Sigmoid colon (tissue), 4 donors: ENCODE measurements around the gene ROPN1L.

Experiments
- CTCF ChIP-seq, 4 experiments: fragments of 450-650 bp in 3 of 4; fragments of 200-600 bp in 1 of 4; IDR thresholded peaks; one replicate each; pipeline ENCODE4 v1.5.1; 2016 to 2019; ENCODE audit warnings: antibody characterized with exemption in 4 of 4, mild to moderate bottlenecking in 3 of 4, moderate library complexity in 2 of 4
- EP300 ChIP-seq, 4 donors: sonication (generic); formaldehyde crosslinking; IDR thresholded peaks; one replicate each; pipeline ENCODE4 v1.6.1; 2017; ENCODE audit warnings: antibody characterized with exemption in 4 of 4
- POLR2A ChIP-seq, 2 donors: fragments of 450-650 bp; IDR thresholded peaks; one replicate each; pipeline ENCODE4 v1.6.1; 2016; ENCODE audit warnings: antibody characterized with exemption in 2 of 2, mild to moderate bottlenecking in 2 of 2, moderate library complexity in 2 of 2
- POLR2AphosphoS5 ChIP-seq, 4 donors: sonication (generic); formaldehyde crosslinking; IDR thresholded peaks; one replicate each; pipeline ENCODE4 v1.6.1; 2017; ENCODE audit warnings: antibody characterized with exemption in 4 of 4

GRCh38 chr5:10480237-10480985 is 38.7 kb downstream of the ROPN1L start:
- TF ChIP-seq CTCF (IDR thresholded peaks at IDR 0.05) (no peak), POLR2A (IDR thresholded peaks at IDR 0.05) (no peak), POLR2AphosphoS5 (IDR thresholded peaks at IDR 0.05) (no peak), EP300 (IDR thresholded peaks at IDR 0.05) (no peak)
